Spleen (tissue), 11 donors: Measurements from ENCODE around the gene NT5C. TPM values are rescaled to one million over a fixed set of nuclear protein-coding genes. Genes with fewer than 3 reads are reported as not detected.
"Not testable (repeated sequence)": the region's sequence is repeated elsewhere in the genome, so short reads cannot be mapped to it uniquely, and the experiment has no call there.

Source experiments
- DNase-seq: peaks from one replicate; pipeline ENCODE4 v3.0.0-alpha.2; 2020
- H3K27ac ChIP-seq, 8 donors: fragments of 200-600 bp; sonication (generic) in 7 of 8; 1 replicate in 4 of 8; 2 replicates in 4 of 8; pipeline versions ENCODE4 v1.5.0 to v1.8.0; 2016 to 2021; ENCODE audit warnings: inconsistent platforms in 4 of 8, mild to moderate bottlenecking in 4 of 8, moderate library complexity in 1 of 8
- H3K27me3 ChIP-seq, 7 donors: fragments of 200-600 bp; sonication (generic) in 6 of 7; replicated peaks in 1 of 7; 1 replicate in 4 of 7; 2 replicates in 3 of 7; pipeline versions ENCODE4 v1.5.0 to v1.8.0; 2016 to 2021; ENCODE audit warnings: inconsistent platforms in 3 of 7, mild to moderate bottlenecking in 1 of 7
- H3K36me3 ChIP-seq, 6 donors: fragments of 200-600 bp; sonication (generic) in 5 of 6; 1 replicate in 4 of 6; 2 replicates in 2 of 6; pipeline versions ENCODE4 v1.5.0 to v1.8.0; 2016 to 2021; ENCODE audit warnings: inconsistent platforms in 2 of 6
- H3K4me1 ChIP-seq, 6 donors: fragments of 200-600 bp; sonication (generic) in 5 of 6; 1 replicate in 3 of 6; 2 replicates in 3 of 6; pipeline versions ENCODE4 v1.5.0 to v1.8.0; 2016 to 2021; ENCODE audit warnings: inconsistent platforms in 3 of 6
- H3K4me3 ChIP-seq, 8 donors: fragments of 200-600 bp; sonication (generic) in 7 of 8; 1 replicate in 4 of 8; 2 replicates in 4 of 8; pipeline versions ENCODE4 v1.5.0 to v1.8.0; 2016 to 2021; ENCODE audit warnings: inconsistent platforms in 4 of 8, mild to moderate bottlenecking in 4 of 8, moderate library complexity in 2 of 8
- H3K9me3 ChIP-seq, 8 donors: fragments of 200-600 bp; sonication (generic) in 7 of 8; 1 replicate in 4 of 8; 2 replicates in 4 of 8; pipeline versions ENCODE4 v1.5.0 to v1.8.0; 2016 to 2021; ENCODE audit warnings: inconsistent platforms in 4 of 8
- POLR2A ChIP-seq, 3 donors: fragments of 450-650 bp; IDR thresholded peaks; one replicate each; pipeline ENCODE4 v1.5.1; 2017; ENCODE audit warnings: antibody characterized with exemption in 3 of 3, mild to moderate bottlenecking in 1 of 3
- POLR2AphosphoS5 ChIP-seq, 3 donors: sonication (generic); formaldehyde crosslinking; IDR thresholded peaks; one replicate each; pipeline ENCODE4 v1.5.1; 2017; ENCODE audit warnings: antibody characterized with exemption in 3 of 3
- WGBS, 5 donors: extraction: QIAGEN DNeasy Blood & Tissue Kit in 3 of 5; methylation state at CpG; one replicate each; pipeline versions ENCODE4 v1.1.5 to v1.1.7; 2013 to 2018; 5-methylcytosine and 5-hydroxymethylcytosine counted together
- intact Hi-C: fragments of 100-400 bp; cut with DNase I; formaldehyde crosslinking; loops from one replicate; pipeline ENCODE4 v1.15.0; 2023; ENCODE audit warnings: low total_unique reads
- polyA plus RNA-seq, 3 donors: library from polyadenylated mRNA; stranded (reverse); fragments of 200-250 nt; gene quantifications; one replicate each; pipeline ENCODE4 v1.2.1, GENCODE V29; 2013
- total RNA-seq, 7 donors: library from RNA; depleted of rRNA in 3 of 7; stranded (reverse); fragments of >200 nt in 3 of 7; fragmentation: NEBNext Ultra II Directional in 4 of 7; extraction: Animal tissue kit (Norgen Biotek cat#: 25700) in 4 of 7; gene quantifications; one replicate each; pipeline versions ENCODE4 v1.1.0 to v1.2.1, GENCODE V29; 2016 to 2021
- TF ChIP-seq, protein P1 (sequence below), 11 experiments: fragments of 200-600 bp in 7 of 11; fragments of 450-650 bp in 4 of 11; sonication (generic) in 4 of 11; IDR thresholded peaks in 8 of 11; conservative IDR thresholded peaks in 3 of 11; 1 replicate in 7 of 11; 2 replicates in 4 of 11; pipeline versions ENCODE4 v1.4.0 to v1.8.0; 2016 to 2021; ENCODE audit warnings: antibody characterized with exemption in 11 of 11, inconsistent platforms in 4 of 11, mild to moderate bottlenecking in 1 of 11
- donor health status: healthy with polysubstance abuse.
- donor health status: DM: no; HTN: no; CAD: no; lungs with moderate emphysema.
- donor health status: DM: no; HTN: no; CAD: no.
- donor health status: Bipolar disorder and iron deficiency.
- donor health status: healthy.
- donor health status: DM: no; HTN: no; CAD: no.
- donor health status: DM: yes; HTN: yes; CAD: no.

Gene NT5C
- total and polyA plus RNA-seq, 10 donors: 48.2 to 145 (median 65.8) TPM

- Histone ChIP-seq H3K36me3 (peaks cover 3 to 98% (median 67%) of the 10 kb centered on the region in 6 donors), H3K27ac (no peak overlapping the region), H3K9me3 (no peaks in the 10 kb centered on the region), H3K4me3 (no peak overlapping the region), H3K4me1 (peaks cover 12 to 92% (median 48%) of the 10 kb centered on the region in 6 donors), H3K27me3 (no peaks in the 10 kb centered on the region)
- 94 to 96% (median 95%) methylated on average over 11 of the region's 11 CpGs for WGBS, 5 donors
- no peak for TF ChIP-seq POLR2A (IDR thresholded peaks at IDR 0.05)
- no peak for TF ChIP-seq POLR2AphosphoS5 (IDR thresholded peaks at IDR 0.05)
- TF ChIP-seq, protein P1, sequence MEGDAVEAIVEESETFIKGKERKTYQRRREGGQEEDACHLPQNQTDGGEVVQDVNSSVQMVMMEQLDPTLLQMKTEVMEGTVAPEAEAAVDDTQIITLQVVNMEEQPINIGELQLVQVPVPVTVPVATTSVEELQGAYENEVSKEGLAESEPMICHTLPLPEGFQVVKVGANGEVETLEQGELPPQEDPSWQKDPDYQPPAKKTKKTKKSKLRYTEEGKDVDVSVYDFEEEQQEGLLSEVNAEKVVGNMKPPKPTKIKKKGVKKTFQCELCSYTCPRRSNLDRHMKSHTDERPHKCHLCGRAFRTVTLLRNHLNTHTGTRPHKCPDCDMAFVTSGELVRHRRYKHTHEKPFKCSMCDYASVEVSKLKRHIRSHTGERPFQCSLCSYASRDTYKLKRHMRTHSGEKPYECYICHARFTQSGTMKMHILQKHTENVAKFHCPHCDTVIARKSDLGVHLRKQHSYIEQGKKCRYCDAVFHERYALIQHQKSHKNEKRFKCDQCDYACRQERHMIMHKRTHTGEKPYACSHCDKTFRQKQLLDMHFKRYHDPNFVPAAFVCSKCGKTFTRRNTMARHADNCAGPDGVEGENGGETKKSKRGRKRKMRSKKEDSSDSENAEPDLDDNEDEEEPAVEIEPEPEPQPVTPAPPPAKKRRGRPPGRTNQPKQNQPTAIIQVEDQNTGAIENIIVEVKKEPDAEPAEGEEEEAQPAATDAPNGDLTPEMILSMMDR (IDR thresholded peaks at IDR 0.05 in 8 of 11, conservative IDR thresholded peaks at IDR 0.05 in 3 of 11): no peak
- peak; percentile 43 for DNase-seq
- intact Hi-C loops: loop anchor here (10.0 kb wide), 1 partner anchor 60 kb away; no protein-coding TSS in a partner anchor
These were observed 43.5 kb upstream of the NT5C start for GRCh38 chr17:75174996-75175395.

GRCh38 chr17:75173526-75173925 lies 42.0 kb upstream of the NT5C start:
- Histone ChIP-seq H3K27me3 (no peaks in the 10 kb centered on the region), H3K4me1 (peaks cover 9 to 90% (median 36%) of the 10 kb centered on the region in 6 donors), H3K36me3 (peaks cover 3 to 98% (median 64%) of the 10 kb centered on the region in 6 donors), H3K9me3 (no peaks in the 10 kb centered on the region), H3K4me3 (no peak overlapping the region), H3K27ac (no peak overlapping the region)
- DNase-seq: peak; percentile 14
- intact Hi-C loops: loop anchor here (10.0 kb wide), 1 partner anchor 59 kb away; no protein-coding TSS in a partner anchor
- 89 to 94% (median 91%) methylated on average over 4 of the region's 4 CpGs for WGBS, 5 donors
- TF ChIP-seq POLR2A (IDR thresholded peaks at IDR 0.05): no peak
- TF ChIP-seq POLR2AphosphoS5 (IDR thresholded peaks at IDR 0.05): no peak
- TF ChIP-seq, protein P1 (IDR thresholded peaks at IDR 0.05 in 8 of 11, conservative IDR thresholded peaks at IDR 0.05 in 3 of 11): no peak

DNA sequence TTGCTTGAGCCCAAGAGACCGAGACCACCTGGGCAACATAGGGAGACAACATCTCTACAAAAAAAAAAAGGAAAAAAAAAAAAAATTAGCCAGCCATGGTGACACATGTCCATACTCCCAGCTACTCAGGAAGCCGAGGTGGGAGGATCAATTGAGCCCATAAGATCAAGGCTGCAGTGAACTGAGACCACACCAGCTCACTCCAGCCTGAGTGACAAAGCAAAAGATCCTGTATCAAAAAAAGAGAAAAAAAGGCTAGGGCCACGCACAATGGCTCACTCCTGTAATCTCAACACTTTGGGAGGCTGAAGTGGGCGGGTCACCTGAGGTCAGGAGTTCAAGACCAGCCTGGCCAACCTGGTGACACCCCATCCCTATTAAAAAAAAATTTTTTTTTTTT lies 37.5 kb upstream of the NT5C start:
- Histone ChIP-seq H3K27ac (no peak overlapping the region), H3K27me3 (no peaks in the 10 kb centered on the region), H3K9me3 (no peaks in the 10 kb centered on the region), H3K36me3 (peaks cover 2 to 97% (median 63%) of the 10 kb centered on the region in 6 donors), H3K4me1 (peaks cover 9 to 50% (median 18%) of the 10 kb centered on the region in 6 donors), H3K4me3 (no peak overlapping the region)
- TF ChIP-seq POLR2AphosphoS5 (IDR thresholded peaks at IDR 0.05) (no peak), POLR2A (IDR thresholded peaks at IDR 0.05) (no peak)
- TF ChIP-seq, protein P1 (IDR thresholded peaks at IDR 0.05 in 8 of 11, conservative IDR thresholded peaks at IDR 0.05 in 3 of 11): no peak
- WGBS, 5 donors: 79 to 86% (median 82%) methylated on average over 4 of the region's 4 CpGs
- intact Hi-C loops: no loop called here
- DNase-seq: peak; percentile 15

DNA sequence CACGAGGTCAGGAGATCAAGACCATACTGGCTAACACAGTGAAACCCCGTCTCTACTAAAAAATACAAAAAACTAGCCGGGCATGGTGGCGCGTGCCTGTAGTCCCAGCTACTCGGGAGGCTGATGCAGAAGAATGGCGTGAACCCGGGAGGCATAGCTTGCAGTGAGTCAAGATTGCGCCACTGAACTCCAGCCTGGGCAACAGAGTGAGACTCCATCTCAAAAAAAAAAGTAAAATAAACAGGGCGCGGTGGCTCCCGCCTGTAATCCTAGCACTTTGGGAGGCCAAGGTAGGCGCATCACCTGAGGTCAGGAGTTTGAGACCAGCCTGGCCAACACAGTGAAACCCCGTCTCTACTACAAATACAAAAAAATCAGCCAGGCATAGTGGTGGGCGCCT lies 33.1 kb upstream of the NT5C start:
- H3K9me3 ChIP-seq, H3K27ac ChIP-seq, intact Hi-C loops, H3K4me3 ChIP-seq, H3K27me3 ChIP-seq: not testable (repeated sequence)
- Histone ChIP-seq H3K4me1 (peaks cover 0 to 12% (median 0%) of the 10 kb centered on the region in 6 donors), H3K36me3 (peaks cover 0 to 69% (median 41%) of the 10 kb centered on the region in 6 donors)
- 95 to 98% (median 97%) methylated on average over 15 of the region's 15 CpGs for WGBS, 5 donors
- DNase-seq: peak; percentile 8
